SKM-1 (cell line): ENCODE data around the gene TBXAS1.
A peak's percentile ranks its signal among the peaks of the same experiment; 100 is the strongest.

Source experiments
- DNase-seq: peaks from one replicate; lab custom pipeline; 2025; ENCODE audit not compliant: unreplicated experiment; lab: John Stamatoyannopoulos, UW

Gene TBXAS1

GRCh38 chr7:139995017-139995915, 166.2 kb downstream of the TBXAS1 start:
- DNase-seq = no peak

GRCh38 chr7:139998572-139998971, 169.5 kb downstream of the TBXAS1 start:
- DNase-seq = no peak

GRCh38 chr7:139999516-139999915, 170.5 kb downstream of the TBXAS1 start:
- DNase-seq = no peak

GRCh38 chr7:140000666-140001268, 171.7 kb downstream of the TBXAS1 start:
- DNase-seq = no peak

GRCh38 chr7:140003913-140004382, 174.9 kb downstream of the TBXAS1 start:
- peak; percentile 61 for DNase-seq

- DNase-seq = no peak
These were observed 175.6 kb downstream of the TBXAS1 start for GRCh38 chr7:140004672-140005071.

GRCh38 chr7:140005341-140005740, 176.3 kb downstream of the TBXAS1 start:
- no peak for DNase-seq

GRCh38 chr7:140005754-140006503, 176.9 kb downstream of the TBXAS1 start:
- no peak for DNase-seq

- DNase-seq = no peak
These were observed 177.5 kb downstream of the TBXAS1 start for GRCh38 chr7:140006600-140006999.

GRCh38 chr7:140007051-140007690, 178.1 kb downstream of the TBXAS1 start:
- no peak for DNase-seq

- no peak for DNase-seq
These were observed 179.9 kb downstream of the TBXAS1 start for GRCh38 chr7:140008755-140009610.

- DNase-seq = no peak
These were observed 180.7 kb downstream of the TBXAS1 start for GRCh38 chr7:140009735-140010134.

- no peak for DNase-seq
These were observed 181.3 kb downstream of the TBXAS1 start for GRCh38 chr7:140010194-140010895.

- no peak for DNase-seq
These were observed 184.6 kb downstream of the TBXAS1 start for GRCh38 chr7:140013676-140014075.

GRCh38 chr7:140014123-140014522, 185.1 kb downstream of the TBXAS1 start:
- no peak for DNase-seq

GRCh38 chr7:140015471-140015970, 186.5 kb downstream of the TBXAS1 start:
- no peak for DNase-seq

GRCh38 chr7:140016540-140016939, 187.5 kb downstream of the TBXAS1 start:
- no peak for DNase-seq

- no peak for DNase-seq
These were observed 188.0 kb downstream of the TBXAS1 start for GRCh38 chr7:140017034-140017433.

- DNase-seq = no peak
These were observed 188.5 kb downstream of the TBXAS1 start for GRCh38 chr7:140017543-140017942.
